Neuronal stem cell (in vitro differentiated cells): ENCODE measurements around the gene SMPD4.
A peak's percentile ranks its signal among the peaks of the same experiment; 100 is the strongest.
"Not testable (repeated sequence)": the region's sequence is repeated elsewhere in the genome, so short reads cannot be mapped to it uniquely, and the experiment has no call there.

Source experiments
- DNase-seq: peaks from one replicate; pipeline ENCODE4 v3.0.0-alpha.2; 2013; ENCODE audit warnings: low spot score
- H2AFZ ChIP-seq: one replicate; pipeline ENCODE4 v1.6.1; 2013; ENCODE audit warnings: mild to moderate bottlenecking, low read length, inconsistent platforms
- H2AK5ac ChIP-seq: 2 replicates; pipeline ENCODE4 v1.6.1; 2013; ENCODE audit warnings: low read depth, mild to moderate bottlenecking, inconsistent platforms, low read length, moderate library complexity, mixed read lengths
- H2BK120ac ChIP-seq: 2 replicates; pipeline ENCODE4 v1.6.1; 2013; ENCODE audit warnings: low read depth, mild to moderate bottlenecking, inconsistent platforms, low read length, moderate library complexity, mixed read lengths
- H2BK12ac ChIP-seq: one replicate; pipeline ENCODE4 v1.6.1; 2013; ENCODE audit warnings: low read length, inconsistent platforms
- H2BK15ac ChIP-seq: 2 replicates; pipeline ENCODE4 v1.6.1; 2013; ENCODE audit warnings: mild to moderate bottlenecking, low read length, inconsistent platforms, mixed read lengths
- H2BK5ac ChIP-seq: one replicate; pipeline ENCODE4 v1.6.1; 2013; ENCODE audit warnings: inconsistent platforms, mild to moderate bottlenecking, low read length, moderate library complexity
- H3K14ac ChIP-seq: one replicate; pipeline ENCODE4 v1.6.1; 2013; ENCODE audit warnings: low read length, inconsistent platforms
- H3K18ac ChIP-seq: 2 replicates; pipeline ENCODE4 v1.6.1; 2013; ENCODE audit warnings: low read length, inconsistent platforms
- H3K23ac ChIP-seq: 2 replicates; pipeline ENCODE4 v1.6.1; 2013; ENCODE audit warnings: low read depth, mild to moderate bottlenecking, mixed read lengths, low read length, inconsistent platforms; ENCODE audit not compliant: poor library complexity
- H3K27ac ChIP-seq: replicated peaks from 3 replicates; pipeline ENCODE4 v1.5.1; 2013; ENCODE audit warnings: low read length, inconsistent platforms
- H3K27me3 ChIP-seq, 3 experiments: 2 replicates each; pipeline ENCODE4 v1.6.1; 2013; ENCODE audit warnings: low read length in 3 of 3, mild to moderate bottlenecking in 2 of 3, inconsistent platforms in 1 of 3, low read depth in 1 of 3, mixed read lengths in 1 of 3, moderate library complexity in 1 of 3; ENCODE audit not compliant: control insufficient read depth in 3 of 3, insufficient read depth in 3 of 3
- H3K36me3 ChIP-seq, 2 donors: replicated peaks in 1 of 2; 2 replicates each; pipeline ENCODE4 v1.6.1; 2013; ENCODE audit warnings: low read length in 2 of 2; ENCODE audit not compliant: control insufficient read depth in 2 of 2, insufficient read depth in 2 of 2
- H3K4ac ChIP-seq: 2 replicates; pipeline ENCODE4 v1.6.1; 2013; ENCODE audit warnings: inconsistent platforms, mild to moderate bottlenecking, low read length, moderate library complexity
- H3K4me1 ChIP-seq, 2 donors: 1 replicate in 1 of 2; 2 replicates in 1 of 2; pipeline ENCODE4 v1.6.1; 2013; ENCODE audit warnings: low read length in 2 of 2, low read depth in 1 of 2; ENCODE audit not compliant: control insufficient read depth in 2 of 2, insufficient read depth in 1 of 2
- H3K4me2 ChIP-seq: one replicate; pipeline ENCODE4 v1.6.1; 2013; ENCODE audit warnings: mild to moderate bottlenecking, low read length, inconsistent platforms; ENCODE audit not compliant: insufficient read depth, poor library complexity, severe bottlenecking
- H3K4me3 ChIP-seq, 2 donors: 2 replicates each; pipeline ENCODE4 v1.5.1; 2013; ENCODE audit warnings: low read length in 2 of 2, mild to moderate bottlenecking in 2 of 2, inconsistent platforms in 1 of 2, moderate library complexity in 1 of 2
- H3K79me1 ChIP-seq: one replicate; pipeline ENCODE4 v1.6.1; 2013; ENCODE audit warnings: low read depth, mild to moderate bottlenecking, inconsistent platforms, low read length, moderate library complexity
- H3K9ac ChIP-seq: one replicate; pipeline ENCODE4 v1.6.1; 2013; ENCODE audit warnings: mild to moderate bottlenecking, low read depth, low read length, inconsistent platforms; ENCODE audit not compliant: poor library complexity
- H3K9me3 ChIP-seq, 2 donors: replicated peaks in 1 of 2; 2 replicates each; pipeline versions ENCODE3 to v1.6.1; 2013; ENCODE audit warnings: low read length in 2 of 2, mild to moderate bottlenecking in 2 of 2, inconsistent platforms in 1 of 2, low read depth in 1 of 2, mixed read lengths in 1 of 2, moderate library complexity in 1 of 2; ENCODE audit not compliant: control insufficient read depth in 2 of 2, insufficient read depth in 1 of 2
- H4K8ac ChIP-seq: one replicate; pipeline ENCODE4 v1.6.1; 2013; ENCODE audit warnings: low read depth, mild to moderate bottlenecking, inconsistent platforms, low read length, moderate library complexity
- H4K91ac ChIP-seq: one replicate; pipeline ENCODE4 v1.6.1; 2013; ENCODE audit warnings: low read length, low read depth, mild to moderate bottlenecking, inconsistent platforms; ENCODE audit not compliant: poor library complexity
- WGBS, 2 donors: extraction: QIAGEN DNeasy Blood & Tissue Kit; methylation state at CpG; one replicate each; pipeline ENCODE4 v1.1.7; 2013; ENCODE audit warnings: missing lambda C conversion rate in 2 of 2, mixed read lengths in 1 of 2; ENCODE audit not compliant: insufficient read length in 2 of 2, insufficient replicate concordance in 1 of 2; ENCODE audit errors: extremely low coverage in 2 of 2; 5-methylcytosine and 5-hydroxymethylcytosine counted together

SMPD4 gene

GRCh38 chr2:130155956-130156623 is 25.3 kb downstream of the SMPD4 start:
- Histone ChIP-seq H2BK12ac (peak overlapping the region; percentile 58), H3K36me3 (peaks cover 12 to 70% of the 10 kb centered on the region in 2 donors)
- not testable (repeated sequence) for H3K4me1 ChIP-seq, H3K4me2 ChIP-seq, H3K27me3 ChIP-seq, H2BK15ac ChIP-seq, H3K9me3 ChIP-seq, H3K18ac ChIP-seq, H3K27ac ChIP-seq, H3K14ac ChIP-seq, H3K4ac ChIP-seq, H3K9ac ChIP-seq, H3K79me1 ChIP-seq, H2AK5ac ChIP-seq, H3K23ac ChIP-seq, H2BK5ac ChIP-seq, H4K8ac ChIP-seq, H2BK120ac ChIP-seq, H2AFZ ChIP-seq, H4K91ac ChIP-seq, H3K4me3 ChIP-seq
- DNase-seq = peak; percentile 21
- no CpG with 5 or more reads among the region's 16 CpGs for WGBS, 2 donors

GRCh38 chr2:130154773-130155765 is 26.3 kb downstream of the SMPD4 start:
- Histone ChIP-seq H3K18ac (no peak overlapping the region), H2BK5ac (no peak overlapping the region), H3K27me3 (no peaks in the 10 kb centered on the region), H3K9ac (no peak overlapping the region), H2BK15ac (no peak overlapping the region), H4K8ac (no peak overlapping the region), H4K91ac (no peak overlapping the region), H2BK120ac (no peak overlapping the region), H3K79me1 (peaks cover 4% of the 10 kb centered on the region), H3K4me1 (no peaks in the 10 kb centered on the region), H3K4ac (no peak overlapping the region), H3K9me3 (no peaks in the 10 kb centered on the region), H3K4me2 (no peak overlapping the region), H3K27ac (no peak overlapping the region), H2BK12ac (no peak overlapping the region), H2AK5ac (no peak overlapping the region), H3K23ac (no peak overlapping the region), H2AFZ (no peak overlapping the region), H3K4me3 (peak overlapping the region in 1 of 2 donors; percentile 17), H3K36me3 (peaks cover 12 to 71% of the 10 kb centered on the region in 2 donors), H3K14ac (no peak overlapping the region)
- no CpG with 5 or more reads among the region's 29 CpGs for WGBS, 2 donors
- DNase-seq = no peak

GRCh38 chr2:130154423-130154770 is 27.0 kb downstream of the SMPD4 start:
- H3K4me1 ChIP-seq, H2BK120ac ChIP-seq, H2AK5ac ChIP-seq, H3K4me3 ChIP-seq, H2BK15ac ChIP-seq, H4K91ac ChIP-seq, DNase-seq, H3K9me3 ChIP-seq, H3K4ac ChIP-seq, H2BK5ac ChIP-seq, H2BK12ac ChIP-seq, H3K9ac ChIP-seq, H3K79me1 ChIP-seq, H3K4me2 ChIP-seq, H3K14ac ChIP-seq, H4K8ac ChIP-seq, H3K27me3 ChIP-seq, H2AFZ ChIP-seq, H3K27ac ChIP-seq, H3K23ac ChIP-seq, H3K18ac ChIP-seq: not testable (repeated sequence)
- no CpG with 5 or more reads among the region's 8 CpGs for WGBS, 2 donors
- H3K36me3 ChIP-seq = peaks cover 10 to 65% of the 10 kb centered on the region in 2 donors
